ENCODE data around the gene GUCA2A. TPM values are rescaled to one million over a fixed set of nuclear protein-coding genes. Genes with fewer than 3 reads are reported as not detected.

GUCA2A gene
- total RNA-seq, 1 experiment from 2014 or later: not detected

DNA sequence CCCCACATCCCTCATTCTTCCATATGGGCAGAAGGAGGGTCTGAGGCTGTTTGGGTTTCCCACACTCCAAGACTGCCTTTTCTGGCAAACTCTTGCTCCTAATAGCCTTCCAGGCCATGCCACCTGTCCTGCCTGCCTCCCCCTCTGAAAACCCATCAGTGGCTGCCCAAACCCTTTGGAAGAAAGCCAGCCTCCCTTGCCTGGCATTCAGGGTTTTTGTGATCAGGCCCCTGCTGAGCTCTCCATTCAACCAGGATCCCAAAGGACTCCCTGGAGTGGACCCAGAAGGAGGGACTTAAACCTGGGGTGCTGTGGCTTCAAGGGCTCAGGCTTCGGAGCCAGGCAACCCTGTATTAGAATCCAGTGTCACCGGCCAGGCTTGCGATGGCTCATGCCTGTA lies 4.2 kb upstream of the GUCA2A start:
- CTCF ChIA-PET: no interaction called here
- in situ Hi-C loops (cut with HindIII; ENCODE audit: low pct_unique_long_range_greater_than_20kb, low sequenced_read_pairs): no loop called here

DNA sequence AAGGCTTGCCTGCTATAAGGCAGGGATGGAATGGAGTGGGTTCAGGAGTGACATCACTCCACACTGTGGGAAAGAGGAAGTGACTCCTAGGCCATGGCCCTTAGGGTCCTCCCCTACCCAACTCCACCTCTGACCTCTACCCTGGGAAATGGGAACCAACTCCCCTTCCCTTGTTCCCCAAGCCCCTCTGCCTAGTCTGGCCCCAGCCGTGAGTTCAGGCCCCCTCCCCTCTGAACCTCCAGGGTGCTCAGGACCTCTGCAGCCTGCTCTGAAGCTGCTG lies 3.8 kb upstream of the GUCA2A start:
- no peaks in the 10 kb centered on the region for H3K27me3 ChIP-seq (ENCODE audit: control insufficient read depth, insufficient read depth, low read length)
- H3K4me3 ChIP-seq (ENCODE audit: low read depth in 2 of 2, low read length in 2 of 2): no peak overlapping the region
- ATAC-seq (no peak), DNase-seq (ENCODE audit: low read depth, low spot score) (no peak)
- CTCF ChIA-PET: no interaction called here
- POLR2A ChIA-PET: no interaction called here
- no peaks in the 10 kb centered on the region for H3K9me3 ChIP-seq (ENCODE audit: control insufficient read depth, insufficient read depth, low read depth, low read length)
- TF ChIP-seq TCF7L2 (IDR thresholded peaks at IDR 0.05; ENCODE audit: low read depth, low read length) (no peak), SIN3A (IDR thresholded peaks at IDR 0.05; ENCODE audit: borderline replicate concordance, insufficient read depth, low read depth, low read length) (no peak), POLR2AphosphoS5 (IDR thresholded peaks at IDR 0.05; ENCODE audit: low read depth, low read length) (no peak)
- TF ChIP-seq, protein P1, sequence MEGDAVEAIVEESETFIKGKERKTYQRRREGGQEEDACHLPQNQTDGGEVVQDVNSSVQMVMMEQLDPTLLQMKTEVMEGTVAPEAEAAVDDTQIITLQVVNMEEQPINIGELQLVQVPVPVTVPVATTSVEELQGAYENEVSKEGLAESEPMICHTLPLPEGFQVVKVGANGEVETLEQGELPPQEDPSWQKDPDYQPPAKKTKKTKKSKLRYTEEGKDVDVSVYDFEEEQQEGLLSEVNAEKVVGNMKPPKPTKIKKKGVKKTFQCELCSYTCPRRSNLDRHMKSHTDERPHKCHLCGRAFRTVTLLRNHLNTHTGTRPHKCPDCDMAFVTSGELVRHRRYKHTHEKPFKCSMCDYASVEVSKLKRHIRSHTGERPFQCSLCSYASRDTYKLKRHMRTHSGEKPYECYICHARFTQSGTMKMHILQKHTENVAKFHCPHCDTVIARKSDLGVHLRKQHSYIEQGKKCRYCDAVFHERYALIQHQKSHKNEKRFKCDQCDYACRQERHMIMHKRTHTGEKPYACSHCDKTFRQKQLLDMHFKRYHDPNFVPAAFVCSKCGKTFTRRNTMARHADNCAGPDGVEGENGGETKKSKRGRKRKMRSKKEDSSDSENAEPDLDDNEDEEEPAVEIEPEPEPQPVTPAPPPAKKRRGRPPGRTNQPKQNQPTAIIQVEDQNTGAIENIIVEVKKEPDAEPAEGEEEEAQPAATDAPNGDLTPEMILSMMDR (IDR thresholded peaks at IDR 0.05): no peak
- TF ChIP-seq, protein P2, sequence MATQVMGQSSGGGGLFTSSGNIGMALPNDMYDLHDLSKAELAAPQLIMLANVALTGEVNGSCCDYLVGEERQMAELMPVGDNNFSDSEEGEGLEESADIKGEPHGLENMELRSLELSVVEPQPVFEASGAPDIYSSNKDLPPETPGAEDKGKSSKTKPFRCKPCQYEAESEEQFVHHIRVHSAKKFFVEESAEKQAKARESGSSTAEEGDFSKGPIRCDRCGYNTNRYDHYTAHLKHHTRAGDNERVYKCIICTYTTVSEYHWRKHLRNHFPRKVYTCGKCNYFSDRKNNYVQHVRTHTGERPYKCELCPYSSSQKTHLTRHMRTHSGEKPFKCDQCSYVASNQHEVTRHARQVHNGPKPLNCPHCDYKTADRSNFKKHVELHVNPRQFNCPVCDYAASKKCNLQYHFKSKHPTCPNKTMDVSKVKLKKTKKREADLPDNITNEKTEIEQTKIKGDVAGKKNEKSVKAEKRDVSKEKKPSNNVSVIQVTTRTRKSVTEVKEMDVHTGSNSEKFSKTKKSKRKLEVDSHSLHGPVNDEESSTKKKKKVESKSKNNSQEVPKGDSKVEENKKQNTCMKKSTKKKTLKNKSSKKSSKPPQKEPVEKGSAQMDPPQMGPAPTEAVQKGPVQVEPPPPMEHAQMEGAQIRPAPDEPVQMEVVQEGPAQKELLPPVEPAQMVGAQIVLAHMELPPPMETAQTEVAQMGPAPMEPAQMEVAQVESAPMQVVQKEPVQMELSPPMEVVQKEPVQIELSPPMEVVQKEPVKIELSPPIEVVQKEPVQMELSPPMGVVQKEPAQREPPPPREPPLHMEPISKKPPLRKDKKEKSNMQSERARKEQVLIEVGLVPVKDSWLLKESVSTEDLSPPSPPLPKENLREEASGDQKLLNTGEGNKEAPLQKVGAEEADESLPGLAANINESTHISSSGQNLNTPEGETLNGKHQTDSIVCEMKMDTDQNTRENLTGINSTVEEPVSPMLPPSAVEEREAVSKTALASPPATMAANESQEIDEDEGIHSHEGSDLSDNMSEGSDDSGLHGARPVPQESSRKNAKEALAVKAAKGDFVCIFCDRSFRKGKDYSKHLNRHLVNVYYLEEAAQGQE (IDR thresholded peaks at IDR 0.05; ENCODE audit: insufficient read depth in 1 of 2, low read depth in 2 of 2, low read length in 1 of 2): no peak
- no peaks in the 10 kb centered on the region; the same call in 1 of the 2 replicates for H3K4me1 ChIP-seq (ENCODE audit: control insufficient read depth, insufficient read depth, low read length)
- no TSS peak for BruUV-seq (replicated peaks)
- H3K36me3 ChIP-seq (ENCODE audit: control insufficient read depth, insufficient read depth, low read length): no peaks in the 10 kb centered on the region; the same call in 1 of the 2 replicates
- intact Hi-C loops (cut with micrococcal nuclease; ENCODE audit: unreplicated experiment): no loop called here
- in situ Hi-C loops (cut with HindIII; ENCODE audit: low pct_unique_long_range_greater_than_20kb, low sequenced_read_pairs): no loop called here
- H3K27ac ChIP-seq (ENCODE audit: low read length): no peak overlapping the region

More for the DNA sequence above, 4.2 kb upstream of the GUCA2A start:
- Histone ChIP-seq H3K27ac (ENCODE audit: low read length) (no peak overlapping the region), H3K4me3 (ENCODE audit: low read depth in 2 of 2, low read length in 2 of 2) (no peak overlapping the region), H3K27me3 (ENCODE audit: control insufficient read depth, insufficient read depth, low read length) (no peaks in the 10 kb centered on the region), H3K9me3 (ENCODE audit: control insufficient read depth, insufficient read depth, low read depth, low read length) (no peaks in the 10 kb centered on the region), H3K4me1 (ENCODE audit: control insufficient read depth, insufficient read depth, low read length) (no peaks in the 10 kb centered on the region; the same call in 1 of the 2 replicates), H3K36me3 (ENCODE audit: control insufficient read depth, insufficient read depth, low read length) (no peaks in the 10 kb centered on the region; the same call in 1 of the 2 replicates)
- POLR2A ChIA-PET: no interaction called here
- ATAC-seq: no peak
- TF ChIP-seq SIN3A (IDR thresholded peaks at IDR 0.05; ENCODE audit: borderline replicate concordance, insufficient read depth, low read depth, low read length): no peak
- no peak for TF ChIP-seq TCF7L2 (IDR thresholded peaks at IDR 0.05; ENCODE audit: low read depth, low read length)
- TF ChIP-seq, protein P2 (IDR thresholded peaks at IDR 0.05; ENCODE audit: insufficient read depth in 1 of 2, low read depth in 2 of 2, low read length in 1 of 2): no peak
- TF ChIP-seq, protein P1 (IDR thresholded peaks at IDR 0.05): no peak
- no peak for TF ChIP-seq POLR2AphosphoS5 (IDR thresholded peaks at IDR 0.05; ENCODE audit: low read depth, low read length)
- intact Hi-C loops (cut with micrococcal nuclease; ENCODE audit: unreplicated experiment): no loop called here
- DNase-seq (ENCODE audit: low read depth, low spot score): no peak
- no TSS peak for BruUV-seq (replicated peaks)

Data from Panc1 (cell line).